WTC11 (cell line): Measurements from ENCODE around the gene KRTAP20-3. TPM values are rescaled to one million over a fixed set of nuclear protein-coding genes. Genes with fewer than 3 reads are reported as not detected.

Experiments
- ATAC-seq: fragments of 200-7000 bp; cut with Tn5 transposase; 2 replicates; pipeline ENCODE4 v1.10.0; 2021; ENCODE audit warnings: mild to moderate bottlenecking, moderate library complexity
- CTCF ChIA-PET: fragments of 300-600 bp; sonication (Branson Sonifier 250); formaldehyde crosslinking; loops from one replicate; lab custom pipeline; 2021; ENCODE audit warnings: antibody characterized with exemption; lab: Charles Lee
- POLR2A ChIA-PET: fragments of 350-600 bp; sonication (Branson Sonifier 250); formaldehyde crosslinking; loops from one replicate; lab custom pipeline; 2021; ENCODE audit warnings: antibody characterized with exemption; lab: Charles Lee
- DNase-seq: peaks from one replicate; pipeline ENCODE4 v3.0.0; 2021; ENCODE audit warnings: low spot score
- H3K27ac Mint-ChIP-seq: 2 replicates; pipeline ENCODE4 v1.8.0; 2021; ENCODE audit warnings: mixed read lengths
- H3K27me3 Mint-ChIP-seq: 2 replicates; pipeline ENCODE4 v1.8.0; 2021; ENCODE audit warnings: low read depth, mild to moderate bottlenecking, moderate library complexity, mixed read lengths
- H3K36me3 Mint-ChIP-seq: 2 replicates; pipeline ENCODE4 v1.8.0; 2021; ENCODE audit warnings: mixed read lengths
- H3K4me1 Mint-ChIP-seq: 2 replicates; pipeline ENCODE4 v1.8.0; 2022; ENCODE audit warnings: mixed read lengths
- H3K4me3 Mint-ChIP-seq: 2 replicates; pipeline ENCODE4 v1.8.0; 2021; ENCODE audit warnings: mild to moderate bottlenecking, moderate library complexity, mixed read lengths
- H3K9me3 Mint-ChIP-seq: 2 replicates; pipeline ENCODE4 v1.8.0; 2021; ENCODE audit warnings: mixed read lengths
- EMX1 ChIP-seq: fragments of 250-450 bp; sonication (Bioruptor Pico); IDR thresholded peaks from 2 replicates; pipeline ENCODE4 v1.8.0; 2021; ENCODE audit warnings: mild to moderate bottlenecking
- ETV6 ChIP-seq: sonication (generic); formaldehyde crosslinking; IDR thresholded peaks from 2 replicates; pipeline ENCODE4 v1.8.1; 2022; ENCODE audit warnings: mild to moderate bottlenecking, missing genetic modification reagents
- GABPB1 ChIP-seq: sonication (generic); formaldehyde crosslinking; IDR thresholded peaks from 2 replicates; pipeline ENCODE4 v1.8.1; 2023; ENCODE audit warnings: mild to moderate bottlenecking, missing genetic modification reagents
- GTF2I ChIP-seq: fragments of 250-450 bp; sonication (Bioruptor Pico); conservative IDR thresholded peaks from 2 replicates; pipeline ENCODE4 v1.4.0; 2021; ENCODE audit warnings: mild to moderate bottlenecking
- JAZF1 ChIP-seq: fragments of 250-450 bp; sonication (Bioruptor Pico); IDR thresholded peaks from 2 replicates; pipeline ENCODE4 v1.9.0; 2021; ENCODE audit warnings: moderate library complexity, mild to moderate bottlenecking, inconsistent platforms
- NFATC4 ChIP-seq: fragments of 250-450 bp; sonication (Bioruptor Pico); IDR thresholded peaks from 2 replicates; pipeline ENCODE4 v1.9.0; 2021; ENCODE audit warnings: mild to moderate bottlenecking
- NR1H2 ChIP-seq: sonication (generic); formaldehyde crosslinking; IDR thresholded peaks from 2 replicates; pipeline ENCODE4 v1.9.0; 2021; ENCODE audit warnings: mild to moderate bottlenecking, moderate library complexity, missing genetic modification reagents
- TP53 ChIP-seq: sonication (generic); formaldehyde crosslinking; IDR thresholded peaks from 2 replicates; pipeline ENCODE4 v1.8.1; 2023; ENCODE audit warnings: mild to moderate bottlenecking, missing genetic modification reagents
- ZNF416 ChIP-seq: fragments of 250-450 bp; sonication (Bioruptor Pico); IDR thresholded peaks from 2 replicates; pipeline ENCODE4 v1.9.0; 2021; ENCODE audit warnings: mild to moderate bottlenecking, inconsistent platforms
- total RNA-seq: library from RNA; stranded (reverse); gene quantifications from 3 replicates; pipeline ENCODE4 v1.2.3, GENCODE V29; 2021
- TF ChIP-seq, protein P1 (sequence below): fragments of 250-450 bp; sonication (Bioruptor Pico); IDR thresholded peaks from 2 replicates; pipeline ENCODE4 v1.9.0; 2021; ENCODE audit warnings: moderate library complexity, mild to moderate bottlenecking, inconsistent platforms, borderline replicate concordance
- TF ChIP-seq, protein P2 (sequence below): sonication (generic); formaldehyde crosslinking; IDR thresholded peaks from 2 replicates; pipeline ENCODE4 v1.8.1; 2022; ENCODE audit warnings: low read depth, missing genetic modification reagents, borderline replicate concordance
- TF ChIP-seq, protein P3 (sequence below): sonication (generic); formaldehyde crosslinking; IDR thresholded peaks from 2 replicates; pipeline ENCODE4 v1.8.1; 2023; ENCODE audit warnings: mild to moderate bottlenecking, missing genetic modification reagents, moderate library complexity
- TF ChIP-seq, protein P4 (sequence below): sonication (generic); formaldehyde crosslinking; IDR thresholded peaks from 2 replicates; pipeline ENCODE4 v1.8.0; 2023; ENCODE audit warnings: mild to moderate bottlenecking, missing genetic modification reagents
- TF ChIP-seq, protein P5 (sequence below): sonication (generic); formaldehyde crosslinking; IDR thresholded peaks from 2 replicates; pipeline ENCODE4 v1.8.1; 2023; ENCODE audit warnings: mild to moderate bottlenecking, missing genetic modification reagents
- TF ChIP-seq, protein P6 (sequence below): sonication (generic); formaldehyde crosslinking; IDR thresholded peaks from 2 replicates; pipeline ENCODE4 v1.8.0; 2022; ENCODE audit warnings: mild to moderate bottlenecking, missing genetic modification reagents
- TF ChIP-seq, protein P7 (sequence below): sonication (generic); formaldehyde crosslinking; IDR thresholded peaks from 2 replicates; pipeline ENCODE4 v1.8.0; 2023; ENCODE audit warnings: missing genetic modification reagents
- TF ChIP-seq, protein P8 (sequence below): sonication (generic); formaldehyde crosslinking; IDR thresholded peaks from 2 replicates; pipeline ENCODE4 v1.8.1; 2022; ENCODE audit warnings: mild to moderate bottlenecking, moderate library complexity, missing genetic modification reagents
- TF ChIP-seq, protein P9 (sequence below): sonication (generic); formaldehyde crosslinking; IDR thresholded peaks from 2 replicates; pipeline ENCODE4 v1.8.1; 2022; ENCODE audit warnings: mild to moderate bottlenecking, missing genetic modification reagents, moderate library complexity, borderline replicate concordance
- TF ChIP-seq, protein P10 (sequence below): sonication (generic); formaldehyde crosslinking; IDR thresholded peaks from 2 replicates; pipeline ENCODE4 v1.8.1; 2022; ENCODE audit warnings: missing genetic modification reagents, borderline replicate concordance

KRTAP20-3 gene
- total RNA-seq, 1 experiment from 2014 or later: not detected

DNA sequence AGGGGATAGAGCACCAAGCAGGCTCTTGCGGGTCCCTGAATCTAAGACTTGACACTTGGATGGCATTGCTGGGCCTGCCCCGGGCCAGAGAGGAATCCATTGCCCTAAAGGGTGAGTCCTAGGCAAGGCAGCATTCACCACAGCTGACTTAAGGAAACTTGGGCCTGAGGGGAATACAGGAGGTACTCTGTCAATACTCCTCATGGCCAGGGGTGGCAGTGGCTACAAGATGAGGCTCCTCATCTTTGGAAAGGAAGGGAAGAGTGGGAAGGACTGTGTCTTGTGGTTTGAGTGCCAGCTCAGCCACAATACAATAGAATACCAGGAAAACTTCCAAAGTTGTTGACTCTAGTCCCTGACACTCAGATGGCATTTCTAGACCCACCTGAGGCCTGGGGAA, 36.7 kb upstream of the KRTAP20-3 start:
- Mint-ChIP-seq H3K9me3 (peaks cover 8% of the 10 kb centered on the region), H3K4me3 (no peak overlapping the region), H3K27me3 (no peaks in the 10 kb centered on the region), H3K27ac (no peak overlapping the region), H3K36me3 (no peaks in the 10 kb centered on the region)
- DNase-seq: peak; percentile 42
- TF ChIP-seq, protein P1, sequence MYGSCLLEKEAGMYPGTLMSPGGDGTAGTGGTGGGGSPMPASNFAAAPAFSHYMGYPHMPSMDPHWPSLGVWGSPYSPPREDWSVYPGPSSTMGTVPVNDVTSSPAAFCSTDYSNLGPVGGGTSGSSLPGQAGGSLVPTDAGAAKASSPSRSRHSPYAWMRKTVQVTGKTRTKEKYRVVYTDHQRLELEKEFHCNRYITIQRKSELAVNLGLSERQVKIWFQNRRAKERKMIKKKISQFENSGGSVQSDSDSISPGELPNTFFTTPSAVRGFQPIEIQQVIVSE (CRISPR knock-in tag): no peak
- TF ChIP-seq, protein P2, sequence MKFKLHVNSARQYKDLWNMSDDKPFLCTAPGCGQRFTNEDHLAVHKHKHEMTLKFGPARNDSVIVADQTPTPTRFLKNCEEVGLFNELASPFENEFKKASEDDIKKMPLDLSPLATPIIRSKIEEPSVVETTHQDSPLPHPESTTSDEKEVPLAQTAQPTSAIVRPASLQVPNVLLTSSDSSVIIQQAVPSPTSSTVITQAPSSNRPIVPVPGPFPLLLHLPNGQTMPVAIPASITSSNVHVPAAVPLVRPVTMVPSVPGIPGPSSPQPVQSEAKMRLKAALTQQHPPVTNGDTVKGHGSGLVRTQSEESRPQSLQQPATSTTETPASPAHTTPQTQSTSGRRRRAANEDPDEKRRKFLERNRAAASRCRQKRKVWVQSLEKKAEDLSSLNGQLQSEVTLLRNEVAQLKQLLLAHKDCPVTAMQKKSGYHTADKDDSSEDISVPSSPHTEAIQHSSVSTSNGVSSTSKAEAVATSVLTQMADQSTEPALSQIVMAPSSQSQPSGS (CRISPR knock-in tag): no peak
- TF ChIP-seq, protein P3, sequence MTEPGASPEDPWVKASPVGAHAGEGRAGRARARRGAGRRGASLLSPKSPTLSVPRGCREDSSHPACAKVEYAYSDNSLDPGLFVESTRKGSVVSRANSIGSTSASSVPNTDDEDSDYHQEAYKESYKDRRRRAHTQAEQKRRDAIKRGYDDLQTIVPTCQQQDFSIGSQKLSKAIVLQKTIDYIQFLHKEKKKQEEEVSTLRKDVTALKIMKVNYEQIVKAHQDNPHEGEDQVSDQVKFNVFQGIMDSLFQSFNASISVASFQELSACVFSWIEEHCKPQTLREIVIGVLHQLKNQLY: no peak
- TF ChIP-seq GTF2I (CRISPR knock-in tag) (no peak), GABPB1 (no peak)
- TF ChIP-seq, all 79 proteins: peak for 0
- ATAC-seq: peak; percentile 100
- H3K4me1 Mint-ChIP-seq: no peaks in the 10 kb centered on the region
- POLR2A ChIA-PET: no interaction called here
- CTCF ChIA-PET: interaction anchor here (0.9 to 1.7 kb wide), 2 partner anchors 9 to 234 kb away, joined by 3 to 6 read pairs; no protein-coding TSS in a partner anchor

DNA sequence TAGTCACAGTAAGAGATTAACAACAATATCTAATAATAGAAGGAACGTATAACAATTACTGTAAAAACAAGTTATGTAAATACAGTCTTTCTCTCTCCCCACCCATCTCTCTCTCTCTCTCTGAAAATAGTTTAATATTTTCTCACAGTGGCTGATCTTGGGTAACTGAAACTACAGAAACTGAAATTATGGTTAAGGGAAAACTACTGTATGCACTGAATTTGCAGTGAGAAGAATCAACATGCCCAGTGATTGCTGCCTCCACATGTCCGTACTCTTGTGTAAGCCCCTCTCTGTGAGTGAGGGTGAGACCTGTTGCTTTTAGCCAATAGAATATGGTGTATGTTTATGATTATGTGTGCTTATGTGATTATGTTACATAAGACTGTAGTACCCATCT, 30.5 kb upstream of the KRTAP20-3 start:
- no peaks in the 10 kb centered on the region for H3K27me3 Mint-ChIP-seq
- CTCF ChIA-PET: no interaction called here

More for the DNA sequence above, 30.5 kb upstream of the KRTAP20-3 start:
- DNase-seq (no peak), ATAC-seq (no peak)
- Mint-ChIP-seq H3K27ac (no peak overlapping the region), H3K9me3 (peaks cover 23% of the 10 kb centered on the region), H3K36me3 (no peaks in the 10 kb centered on the region), H3K4me1 (no peaks in the 10 kb centered on the region), H3K4me3 (no peak overlapping the region)
- POLR2A ChIA-PET: no interaction called here
- TF ChIP-seq, protein P4, sequence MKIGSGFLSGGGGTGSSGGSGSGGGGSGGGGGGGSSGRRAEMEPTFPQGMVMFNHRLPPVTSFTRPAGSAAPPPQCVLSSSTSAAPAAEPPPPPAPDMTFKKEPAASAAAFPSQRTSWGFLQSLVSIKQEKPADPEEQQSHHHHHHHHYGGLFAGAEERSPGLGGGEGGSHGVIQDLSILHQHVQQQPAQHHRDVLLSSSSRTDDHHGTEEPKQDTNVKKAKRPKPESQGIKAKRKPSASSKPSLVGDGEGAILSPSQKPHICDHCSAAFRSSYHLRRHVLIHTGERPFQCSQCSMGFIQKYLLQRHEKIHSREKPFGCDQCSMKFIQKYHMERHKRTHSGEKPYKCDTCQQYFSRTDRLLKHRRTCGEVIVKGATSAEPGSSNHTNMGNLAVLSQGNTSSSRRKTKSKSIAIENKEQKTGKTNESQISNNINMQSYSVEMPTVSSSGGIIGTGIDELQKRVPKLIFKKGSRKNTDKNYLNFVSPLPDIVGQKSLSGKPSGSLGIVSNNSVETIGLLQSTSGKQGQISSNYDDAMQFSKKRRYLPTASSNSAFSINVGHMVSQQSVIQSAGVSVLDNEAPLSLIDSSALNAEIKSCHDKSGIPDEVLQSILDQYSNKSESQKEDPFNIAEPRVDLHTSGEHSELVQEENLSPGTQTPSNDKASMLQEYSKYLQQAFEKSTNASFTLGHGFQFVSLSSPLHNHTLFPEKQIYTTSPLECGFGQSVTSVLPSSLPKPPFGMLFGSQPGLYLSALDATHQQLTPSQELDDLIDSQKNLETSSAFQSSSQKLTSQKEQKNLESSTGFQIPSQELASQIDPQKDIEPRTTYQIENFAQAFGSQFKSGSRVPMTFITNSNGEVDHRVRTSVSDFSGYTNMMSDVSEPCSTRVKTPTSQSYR (CRISPR knock-in tag): no peak
- TF ChIP-seq, protein P5, sequence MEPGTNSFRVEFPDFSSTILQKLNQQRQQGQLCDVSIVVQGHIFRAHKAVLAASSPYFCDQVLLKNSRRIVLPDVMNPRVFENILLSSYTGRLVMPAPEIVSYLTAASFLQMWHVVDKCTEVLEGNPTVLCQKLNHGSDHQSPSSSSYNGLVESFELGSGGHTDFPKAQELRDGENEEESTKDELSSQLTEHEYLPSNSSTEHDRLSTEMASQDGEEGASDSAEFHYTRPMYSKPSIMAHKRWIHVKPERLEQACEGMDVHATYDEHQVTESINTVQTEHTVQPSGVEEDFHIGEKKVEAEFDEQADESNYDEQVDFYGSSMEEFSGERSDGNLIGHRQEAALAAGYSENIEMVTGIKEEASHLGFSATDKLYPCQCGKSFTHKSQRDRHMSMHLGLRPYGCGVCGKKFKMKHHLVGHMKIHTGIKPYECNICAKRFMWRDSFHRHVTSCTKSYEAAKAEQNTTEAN (CRISPR knock-in tag): no peak
- TF ChIP-seq, protein P1 (CRISPR knock-in tag): no peak
- TF ChIP-seq, protein P6, sequence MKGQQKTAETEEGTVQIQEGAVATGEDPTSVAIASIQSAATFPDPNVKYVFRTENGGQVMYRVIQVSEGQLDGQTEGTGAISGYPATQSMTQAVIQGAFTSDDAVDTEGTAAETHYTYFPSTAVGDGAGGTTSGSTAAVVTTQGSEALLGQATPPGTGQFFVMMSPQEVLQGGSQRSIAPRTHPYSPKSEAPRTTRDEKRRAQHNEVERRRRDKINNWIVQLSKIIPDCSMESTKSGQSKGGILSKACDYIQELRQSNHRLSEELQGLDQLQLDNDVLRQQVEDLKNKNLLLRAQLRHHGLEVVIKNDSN (CRISPR knock-in tag): no peak
- TF ChIP-seq GTF2I (CRISPR knock-in tag) (no peak), NFATC4 (CRISPR knock-in tag) (no peak), ZNF416 (no peak), NR1H2 (CRISPR knock-in tag) (no peak), EMX1 (CRISPR knock-in tag) (no peak), ETV6 (CRISPR knock-in tag) (no peak), TP53 (CRISPR knock-in tag) (no peak), JAZF1 (no peak)
- TF ChIP-seq, protein P7, sequence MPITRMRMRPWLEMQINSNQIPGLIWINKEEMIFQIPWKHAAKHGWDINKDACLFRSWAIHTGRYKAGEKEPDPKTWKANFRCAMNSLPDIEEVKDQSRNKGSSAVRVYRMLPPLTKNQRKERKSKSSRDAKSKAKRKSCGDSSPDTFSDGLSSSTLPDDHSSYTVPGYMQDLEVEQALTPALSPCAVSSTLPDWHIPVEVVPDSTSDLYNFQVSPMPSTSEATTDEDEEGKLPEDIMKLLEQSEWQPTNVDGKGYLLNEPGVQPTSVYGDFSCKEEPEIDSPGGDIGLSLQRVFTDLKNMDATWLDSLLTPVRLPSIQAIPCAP (CRISPR knock-in tag): no peak
- TF ChIP-seq, protein P8, sequence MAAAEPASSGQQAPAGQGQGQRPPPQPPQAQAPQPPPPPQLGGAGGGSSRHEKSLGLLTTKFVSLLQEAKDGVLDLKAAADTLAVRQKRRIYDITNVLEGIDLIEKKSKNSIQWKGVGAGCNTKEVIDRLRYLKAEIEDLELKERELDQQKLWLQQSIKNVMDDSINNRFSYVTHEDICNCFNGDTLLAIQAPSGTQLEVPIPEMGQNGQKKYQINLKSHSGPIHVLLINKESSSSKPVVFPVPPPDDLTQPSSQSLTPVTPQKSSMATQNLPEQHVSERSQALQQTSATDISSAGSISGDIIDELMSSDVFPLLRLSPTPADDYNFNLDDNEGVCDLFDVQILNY: no peak
- TF ChIP-seq, protein P9, sequence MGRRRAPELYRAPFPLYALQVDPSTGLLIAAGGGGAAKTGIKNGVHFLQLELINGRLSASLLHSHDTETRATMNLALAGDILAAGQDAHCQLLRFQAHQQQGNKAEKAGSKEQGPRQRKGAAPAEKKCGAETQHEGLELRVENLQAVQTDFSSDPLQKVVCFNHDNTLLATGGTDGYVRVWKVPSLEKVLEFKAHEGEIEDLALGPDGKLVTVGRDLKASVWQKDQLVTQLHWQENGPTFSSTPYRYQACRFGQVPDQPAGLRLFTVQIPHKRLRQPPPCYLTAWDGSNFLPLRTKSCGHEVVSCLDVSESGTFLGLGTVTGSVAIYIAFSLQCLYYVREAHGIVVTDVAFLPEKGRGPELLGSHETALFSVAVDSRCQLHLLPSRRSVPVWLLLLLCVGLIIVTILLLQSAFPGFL (CRISPR knock-in tag): no peak
- TF ChIP-seq, protein P10, sequence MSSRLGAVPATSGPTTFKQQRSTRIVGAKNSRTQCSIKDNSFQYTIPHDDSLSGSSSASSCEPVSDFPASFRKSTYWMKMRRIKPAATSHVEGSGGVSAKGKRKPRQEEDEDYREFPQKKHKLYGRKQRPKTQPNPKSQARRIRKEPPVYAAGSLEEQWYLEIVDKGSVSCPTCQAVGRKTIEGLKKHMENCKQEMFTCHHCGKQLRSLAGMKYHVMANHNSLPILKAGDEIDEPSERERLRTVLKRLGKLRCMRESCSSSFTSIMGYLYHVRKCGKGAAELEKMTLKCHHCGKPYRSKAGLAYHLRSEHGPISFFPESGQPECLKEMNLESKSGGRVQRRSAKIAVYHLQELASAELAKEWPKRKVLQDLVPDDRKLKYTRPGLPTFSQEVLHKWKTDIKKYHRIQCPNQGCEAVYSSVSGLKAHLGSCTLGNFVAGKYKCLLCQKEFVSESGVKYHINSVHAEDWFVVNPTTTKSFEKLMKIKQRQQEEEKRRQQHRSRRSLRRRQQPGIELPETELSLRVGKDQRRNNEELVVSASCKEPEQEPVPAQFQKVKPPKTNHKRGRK (CRISPR knock-in tag): no peak
